ENCODE measurements around the gene HS3ST5. TPM values are rescaled to one million over a fixed set of nuclear protein-coding genes. Genes with fewer than 3 reads are reported as not detected.

The HS3ST5 gene
- total RNA-seq, 1 donor, result not detected

- no peak overlapping the region for H3K4me2 ChIP-seq (ENCODE audit: insufficient read depth, low read length)
- H3K27ac ChIP-seq (ENCODE audit: low read depth, low read length), result no peak overlapping the region
- H3K4me3 ChIP-seq (ENCODE audit: insufficient read depth, low read length), result no peak overlapping the region
- no peaks in the 10 kb centered on the region for H3K27me3 ChIP-seq (ENCODE audit: insufficient read depth, low read length)
- H3K36me3 ChIP-seq (ENCODE audit: insufficient read depth, low read length), result no peaks in the 10 kb centered on the region
- no peaks in the 10 kb centered on the region for H3K4me1 ChIP-seq (ENCODE audit: insufficient read depth, low read length)
- no peaks in the 10 kb centered on the region for H3K9me3 ChIP-seq (ENCODE audit: low read depth, low read length)
- TF ChIP-seq, protein P1, sequence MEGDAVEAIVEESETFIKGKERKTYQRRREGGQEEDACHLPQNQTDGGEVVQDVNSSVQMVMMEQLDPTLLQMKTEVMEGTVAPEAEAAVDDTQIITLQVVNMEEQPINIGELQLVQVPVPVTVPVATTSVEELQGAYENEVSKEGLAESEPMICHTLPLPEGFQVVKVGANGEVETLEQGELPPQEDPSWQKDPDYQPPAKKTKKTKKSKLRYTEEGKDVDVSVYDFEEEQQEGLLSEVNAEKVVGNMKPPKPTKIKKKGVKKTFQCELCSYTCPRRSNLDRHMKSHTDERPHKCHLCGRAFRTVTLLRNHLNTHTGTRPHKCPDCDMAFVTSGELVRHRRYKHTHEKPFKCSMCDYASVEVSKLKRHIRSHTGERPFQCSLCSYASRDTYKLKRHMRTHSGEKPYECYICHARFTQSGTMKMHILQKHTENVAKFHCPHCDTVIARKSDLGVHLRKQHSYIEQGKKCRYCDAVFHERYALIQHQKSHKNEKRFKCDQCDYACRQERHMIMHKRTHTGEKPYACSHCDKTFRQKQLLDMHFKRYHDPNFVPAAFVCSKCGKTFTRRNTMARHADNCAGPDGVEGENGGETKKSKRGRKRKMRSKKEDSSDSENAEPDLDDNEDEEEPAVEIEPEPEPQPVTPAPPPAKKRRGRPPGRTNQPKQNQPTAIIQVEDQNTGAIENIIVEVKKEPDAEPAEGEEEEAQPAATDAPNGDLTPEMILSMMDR (IDR thresholded peaks at IDR 0.05; ENCODE audit: extremely low read depth, low read depth, low read length), result no peak
- no peaks in the 10 kb centered on the region for H4K20me1 ChIP-seq (ENCODE audit: insufficient read depth, low read length)
- DNase-seq (ENCODE audit: insufficient read length, low spot score, missing footprints), result no peak
- no peak overlapping the region for H2AFZ ChIP-seq (ENCODE audit: low read length)
- no peaks in the 10 kb centered on the region for H3K79me2 ChIP-seq (ENCODE audit: insufficient read depth, low read length)
Measured at GRCh38 chr6:114144887-114145851, 197.7 kb downstream of the HS3ST5 start.

DNA sequence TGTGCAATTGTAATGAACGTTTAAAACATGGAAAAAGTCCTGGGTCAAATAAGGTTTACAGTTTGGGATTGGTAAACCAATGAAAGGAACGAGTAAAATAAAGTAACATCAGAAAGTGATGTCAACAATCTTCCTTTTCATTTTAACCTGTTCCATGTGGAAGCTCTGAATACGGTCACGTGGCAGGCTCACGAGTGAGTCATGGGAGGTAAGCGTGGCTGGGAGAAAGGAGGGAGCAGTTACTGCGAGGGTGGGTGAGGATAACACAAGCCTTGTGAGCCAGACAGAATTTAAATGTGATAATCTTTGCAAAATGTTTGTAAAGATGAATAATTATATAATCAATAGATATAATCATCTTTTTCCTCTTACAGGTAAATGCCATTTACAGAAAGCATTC lies 200.6 kb downstream of the HS3ST5 start:
- Histone ChIP-seq H3K4me2 (ENCODE audit: insufficient read depth, low read length) (no peak overlapping the region), H3K36me3 (ENCODE audit: insufficient read depth, low read length) (no peaks in the 10 kb centered on the region), H2AFZ (ENCODE audit: low read length) (no peak overlapping the region), H4K20me1 (ENCODE audit: insufficient read depth, low read length) (no peaks in the 10 kb centered on the region), H3K4me3 (ENCODE audit: insufficient read depth, low read length) (no peak overlapping the region), H3K9me3 (ENCODE audit: low read depth, low read length) (no peaks in the 10 kb centered on the region), H3K79me2 (ENCODE audit: insufficient read depth, low read length) (no peaks in the 10 kb centered on the region), H3K27ac (ENCODE audit: low read depth, low read length) (no peak overlapping the region), H3K4me1 (ENCODE audit: insufficient read depth, low read length) (no peaks in the 10 kb centered on the region), H3K27me3 (ENCODE audit: insufficient read depth, low read length) (no peaks in the 10 kb centered on the region)
- DNase-seq (ENCODE audit: insufficient read length, low spot score, missing footprints), result no peak
- TF ChIP-seq, protein P1 (IDR thresholded peaks at IDR 0.05; ENCODE audit: extremely low read depth, low read depth, low read length), result no peak

DNA sequence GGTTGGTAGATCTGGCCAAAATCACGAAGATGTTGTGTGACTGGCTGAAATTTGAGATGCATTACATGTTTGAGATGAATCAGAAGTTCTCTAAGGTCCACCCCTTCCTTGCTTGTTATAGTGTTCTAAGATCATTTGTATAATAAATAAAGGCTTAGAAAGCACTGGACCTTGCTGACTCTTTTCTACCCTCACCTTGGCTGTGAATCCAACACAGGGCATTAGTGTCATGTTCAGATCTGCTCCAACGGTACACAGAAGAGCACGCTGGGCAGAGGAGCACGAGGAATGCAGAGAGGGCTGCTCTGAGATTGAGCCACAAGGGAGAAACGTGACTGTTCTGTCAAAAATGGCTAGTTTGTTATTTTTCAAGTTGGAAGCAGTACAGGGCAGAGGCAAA lies 202.4 kb downstream of the HS3ST5 start:
- Histone ChIP-seq H3K79me2 (ENCODE audit: insufficient read depth, low read length) (no peaks in the 10 kb centered on the region), H3K27me3 (ENCODE audit: insufficient read depth, low read length) (peaks cover 4% of the 10 kb centered on the region), H2AFZ (ENCODE audit: low read length) (peak overlapping the region; percentile 64), H3K36me3 (ENCODE audit: insufficient read depth, low read length) (no peaks in the 10 kb centered on the region), H3K4me1 (ENCODE audit: insufficient read depth, low read length) (no peaks in the 10 kb centered on the region), H4K20me1 (ENCODE audit: insufficient read depth, low read length) (no peaks in the 10 kb centered on the region), H3K9me3 (ENCODE audit: low read depth, low read length) (no peaks in the 10 kb centered on the region), H3K27ac (ENCODE audit: low read depth, low read length) (no peak overlapping the region), H3K4me2 (ENCODE audit: insufficient read depth, low read length) (peak overlapping the region; percentile 65), H3K4me3 (ENCODE audit: insufficient read depth, low read length) (peak overlapping the region; percentile 47)
- TF ChIP-seq, protein P1 (IDR thresholded peaks at IDR 0.05; ENCODE audit: extremely low read depth, low read depth, low read length), result no peak
- DNase-seq (ENCODE audit: insufficient read length, low spot score, missing footprints), result peak; percentile 35

- Histone ChIP-seq H3K36me3 (ENCODE audit: insufficient read depth, low read length) (no peaks in the 10 kb centered on the region), H3K79me2 (ENCODE audit: insufficient read depth, low read length) (no peaks in the 10 kb centered on the region), H3K4me2 (ENCODE audit: insufficient read depth, low read length) (no peak overlapping the region), H3K27me3 (ENCODE audit: insufficient read depth, low read length) (peaks cover 4% of the 10 kb centered on the region), H4K20me1 (ENCODE audit: insufficient read depth, low read length) (no peaks in the 10 kb centered on the region), H3K27ac (ENCODE audit: low read depth, low read length) (no peak overlapping the region), H3K9me3 (ENCODE audit: low read depth, low read length) (no peaks in the 10 kb centered on the region), H3K4me1 (ENCODE audit: insufficient read depth, low read length) (no peaks in the 10 kb centered on the region), H3K4me3 (ENCODE audit: insufficient read depth, low read length) (no peak overlapping the region), H2AFZ (ENCODE audit: low read length) (no peak overlapping the region)
- TF ChIP-seq, protein P1 (IDR thresholded peaks at IDR 0.05; ENCODE audit: extremely low read depth, low read depth, low read length), result no peak
- no peak for DNase-seq (ENCODE audit: insufficient read length, low spot score, missing footprints)
Measured at GRCh38 chr6:114138577-114139248, 204.1 kb downstream of the HS3ST5 start.
